Transverse colon (tissue), 4 donors: ENCODE results near the gene FCRL6.

Source experiments
- CTCF ChIP-seq, 5 experiments: fragments of 200-600 bp in 3 of 5; fragments of 450-650 bp in 2 of 5; sonication (generic) in 3 of 5; IDR thresholded peaks; 1 replicate in 2 of 5; 2 replicates in 3 of 5; pipeline ENCODE4 v1.5.1; 2016 to 2017; ENCODE audit warnings: antibody characterized with exemption in 5 of 5, inconsistent platforms in 3 of 5, mild to moderate bottlenecking in 2 of 5, moderate library complexity in 1 of 5
- EP300 ChIP-seq: sonication (generic); formaldehyde crosslinking; IDR thresholded peaks from one replicate; pipeline ENCODE4 v1.6.1; 2017; ENCODE audit warnings: antibody characterized with exemption, low read depth
- POLR2AphosphoS5 ChIP-seq, 3 donors: sonication (generic); formaldehyde crosslinking; IDR thresholded peaks; one replicate each; pipeline ENCODE4 v1.6.1; 2016; ENCODE audit warnings: antibody characterized with exemption in 3 of 3

- TF ChIP-seq CTCF (IDR thresholded peaks at IDR 0.05) (no peak), POLR2AphosphoS5 (IDR thresholded peaks at IDR 0.05) (no peak), EP300 (no peak)
Measured at GRCh38 chr1:159771127-159771895, 30.8 kb upstream of the FCRL6 start.
